GM15510 (cell line): ENCODE data around the gene TAF11L2.
"Not testable (repeated sequence)": the region's sequence is repeated elsewhere in the genome, so short reads cannot be mapped to it uniquely, and the experiment has no call there.

Experiments
- POLR2A ChIP-seq: IDR thresholded peaks from 3 replicates; pipeline ENCODE4 v1.6.1; 2011; ENCODE audit warnings: borderline replicate concordance; ENCODE audit not compliant: insufficient read length; ENCODE audit errors: extremely low read depth

Gene TAF11L2

GRCh38 chr5:17521501-17521900, 23.5 kb downstream of the TAF11L2 start, which contains the start of gene TAF11L4:
TAF11L4 (plus strand) TSS chr5:17521801.
- not testable (repeated sequence) for TF ChIP-seq POLR2A

GRCh38 chr5:17524935-17525334, 26.9 kb downstream of the TAF11L2 start, which contains the start of gene TAF11L5:
TAF11L5 (plus strand) TSS chr5:17525235.
- not testable (repeated sequence) for TF ChIP-seq POLR2A

GRCh38 chr5:17528369-17528768, 30.3 kb downstream of the TAF11L2 start, which contains the start of gene TAF11L6:
TAF11L6 (plus strand) TSS chr5:17528669.
- not testable (repeated sequence) for TF ChIP-seq POLR2A
